IPS DF 19.7 (cell line): ENCODE measurements around the gene POLR3H.
"Not testable (repeated sequence)": the region's sequence is repeated elsewhere in the genome, so short reads cannot be mapped to it uniquely, and the experiment has no call there.

Source experiments
- DNase-seq: peaks from one replicate; pipeline ENCODE4 v3.0.0-alpha.2; 2013; ENCODE audit warnings: low read depth, low spot score

POLR3H gene

GRCh38 chr22:41564563-41564962 lies 20.3 kb upstream of the POLR3H start:
- DNase-seq = no peak

GRCh38 chr22:41563051-41563711 lies 18.9 kb upstream of the POLR3H start:
- no peak for DNase-seq

- DNase-seq = no peak
These were observed 18.2 kb upstream of the POLR3H start for GRCh38 chr22:41562461-41562860.

- no peak for DNase-seq
These were observed 17.5 kb upstream of the POLR3H start for GRCh38 chr22:41561788-41562187.

- no peak for DNase-seq
These were observed 17.1 kb upstream of the POLR3H start for GRCh38 chr22:41561335-41561734.

GRCh38 chr22:41560095-41560471 lies 15.8 kb upstream of the POLR3H start:
- no peak for DNase-seq

- not testable (repeated sequence) for DNase-seq
These were observed 14.0 kb upstream of the POLR3H start for GRCh38 chr22:41558241-41558630.

- DNase-seq = no peak
These were observed 13.4 kb upstream of the POLR3H start for GRCh38 chr22:41557401-41558240.

GRCh38 chr22:41556561-41556960 lies 12.3 kb upstream of the POLR3H start:
- DNase-seq = no peak

- no peak for DNase-seq
These were observed 11.2 kb upstream of the POLR3H start for GRCh38 chr22:41555325-41555982.

GRCh38 chr22:41551877-41552582 lies 7.8 kb upstream of the POLR3H start:
- no peak for DNase-seq

GRCh38 chr22:41550952-41551491 lies 6.8 kb upstream of the POLR3H start:
- no peak for DNase-seq

- no peak for DNase-seq
These were observed 4.6 kb upstream of the POLR3H start for GRCh38 chr22:41548830-41549211.

- no peak for DNase-seq
These were observed 604 bp upstream of the POLR3H start for GRCh38 chr22:41544671-41545476.

- DNase-seq = no peak
These were observed 2.0 kb downstream of the POLR3H start for GRCh38 chr22:41542224-41542623.

GRCh38 chr22:41541484-41541883 lies 2.8 kb downstream of the POLR3H start:
- DNase-seq = no peak

- DNase-seq = no peak
These were observed 3.9 kb downstream of the POLR3H start for GRCh38 chr22:41540365-41540764.

GRCh38 chr22:41540006-41540315 lies 4.3 kb downstream of the POLR3H start:
- DNase-seq = no peak

GRCh38 chr22:41539146-41540005 lies 4.9 kb downstream of the POLR3H start:
- no peak for DNase-seq

GRCh38 chr22:41538583-41538982 lies 5.7 kb downstream of the POLR3H start:
- no peak for DNase-seq
